ENCODE results near the gene KRT35. TPM values are rescaled to one million over a fixed set of nuclear protein-coding genes. Genes with fewer than 3 reads are reported as not detected.

The KRT35 gene
- total RNA-seq, 2 donors from 2014 or later, result not detected

Other genes with a start within 250 kb of the KRT35 start
- gene KRTAP9-3, start 248.7 kb downstream of the KRT35 start, total RNA-seq, result not detected
- gene KRTAP9-8, start 243.2 kb downstream of the KRT35 start, total RNA-seq, result not detected
- not detected for gene KRTAP9-4, start 231.5 kb downstream of the KRT35 start, total RNA-seq
- gene KRTAP9-9, start 225.8 kb downstream of the KRT35 start, total RNA-seq, result not detected
- not detected for gene KRTAP9-6, start 215.8 kb downstream of the KRT35 start, total RNA-seq
- not detected for gene KRTAP9-7, start 205.5 kb downstream of the KRT35 start, total RNA-seq
- not detected for gene KRTAP29-1, start 178.3 kb downstream of the KRT35 start, total RNA-seq
- gene KRTAP16-1, start 171.8 kb downstream of the KRT35 start, total RNA-seq, result not detected
- not detected for gene KRTAP17-1, start 165.4 kb downstream of the KRT35 start, total RNA-seq
- not detected for gene KRT33A, start 130.3 kb downstream of the KRT35 start, total RNA-seq
- gene KRT33B, start 111.3 kb downstream of the KRT35 start, total RNA-seq, result not detected
- not detected for gene KRT34, start 98.8 kb downstream of the KRT35 start, total RNA-seq
- gene KRT31, start 83.5 kb downstream of the KRT35 start, total RNA-seq, result not detected
- gene KRT37, start 56.6 kb downstream of the KRT35 start, total RNA-seq, result not detected
- not detected for gene KRT38, start 40.2 kb downstream of the KRT35 start, total RNA-seq
- gene KRT32, start 13.8 kb downstream of the KRT35 start, total RNA-seq, result not detected
- gene KRT36, start 8.8 kb upstream of the KRT35 start, total RNA-seq, result not detected
- not detected for gene KRT13, start 24.5 kb upstream of the KRT35 start, total RNA-seq
- not detected for gene KRT15, start 37.7 kb upstream of the KRT35 start, total RNA-seq
- gene KRT19, start 47.2 kb upstream of the KRT35 start, total RNA-seq, result not detected
- not detected for gene KRT9, start 90.9 kb upstream of the KRT35 start, total RNA-seq
- not detected for gene KRT14, start 105.7 kb upstream of the KRT35 start, total RNA-seq
- gene KRT16, start 131.6 kb upstream of the KRT35 start, total RNA-seq, result not detected
- under 1 TPM in 1 of 2 donors, not detected in 1; 0.50 TPM for gene KRT17, start 143.4 kb upstream of the KRT35 start, total RNA-seq
- gene EIF1, start 207.7 kb upstream of the KRT35 start, total RNA-seq, result 1,000 to 10,000 TPM in 1 of 2 donors, 100 to 1,000 TPM in 1; 899 to 1,106 TPM
- not detected for gene GAST, start 231.2 kb upstream of the KRT35 start, total RNA-seq

Data from activated naive CD4-positive, alpha-beta T cell treated with anti-CD3 and anti-CD28 coated beads, Interleukin-2, amount 50 U/mL, for 72 hours (primary cell).